T1000 (cell line): ENCODE measurements around the gene KCNK13.
"Not testable (repeated sequence)": the region's sequence is repeated elsewhere in the genome, so short reads cannot be mapped to it uniquely, and the experiment has no call there.

Experiments used
- DNase-seq: peaks from one replicate; lab custom pipeline; 2025; ENCODE audit warnings: mixed read lengths; lab: John Stamatoyannopoulos, UW

KCNK13 gene

DNA sequence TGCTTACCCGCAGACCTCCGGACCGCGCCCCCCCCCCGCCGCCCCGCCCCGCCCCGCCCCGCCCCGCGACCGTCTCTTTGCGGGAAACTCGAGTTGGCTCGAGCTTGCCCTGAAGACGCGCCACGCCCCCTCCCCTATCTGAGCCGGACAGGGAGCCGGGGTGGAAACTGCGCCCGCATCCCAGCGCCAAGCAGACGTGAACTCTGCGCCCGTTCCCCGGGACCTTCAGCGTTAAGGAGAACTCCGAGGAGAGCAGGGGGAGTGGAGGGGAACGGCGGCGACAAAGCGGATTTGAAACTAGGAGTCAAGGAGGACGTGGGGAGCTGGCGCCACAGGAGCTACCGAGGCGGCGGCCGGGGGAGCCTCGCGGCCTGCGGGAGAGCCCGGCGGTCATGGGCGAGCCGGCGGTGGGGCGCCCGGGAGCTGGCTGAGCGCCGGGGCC lies at the start of gene KCNK13:
KCNK13 (plus strand) TSS at position 310 of the 442 bp plus-strand sequence. CDS start 212 bp downstream, outside the sequence.
- DNase-seq = no peak

DNA sequence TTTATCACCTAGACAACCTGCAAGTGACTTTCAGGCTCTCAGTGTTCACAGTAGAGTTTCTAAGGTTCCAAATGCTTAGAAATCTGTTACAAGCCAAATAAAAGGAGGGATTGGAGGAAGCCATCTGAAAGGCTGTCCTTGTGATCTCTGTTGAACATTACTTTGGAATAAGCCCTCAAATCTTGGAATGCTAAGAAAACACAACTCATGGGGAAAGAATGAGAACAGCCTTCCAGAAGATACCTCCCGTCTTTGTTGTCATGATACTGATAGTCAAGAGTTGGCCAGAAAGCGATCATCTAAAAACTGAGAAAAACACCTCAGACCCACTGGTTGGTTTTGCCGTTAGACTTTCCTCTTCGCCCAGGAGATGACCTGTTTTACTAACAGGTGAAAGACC lies 44.4 kb upstream of the KCNK13 start:
- DNase-seq = no peak

DNA sequence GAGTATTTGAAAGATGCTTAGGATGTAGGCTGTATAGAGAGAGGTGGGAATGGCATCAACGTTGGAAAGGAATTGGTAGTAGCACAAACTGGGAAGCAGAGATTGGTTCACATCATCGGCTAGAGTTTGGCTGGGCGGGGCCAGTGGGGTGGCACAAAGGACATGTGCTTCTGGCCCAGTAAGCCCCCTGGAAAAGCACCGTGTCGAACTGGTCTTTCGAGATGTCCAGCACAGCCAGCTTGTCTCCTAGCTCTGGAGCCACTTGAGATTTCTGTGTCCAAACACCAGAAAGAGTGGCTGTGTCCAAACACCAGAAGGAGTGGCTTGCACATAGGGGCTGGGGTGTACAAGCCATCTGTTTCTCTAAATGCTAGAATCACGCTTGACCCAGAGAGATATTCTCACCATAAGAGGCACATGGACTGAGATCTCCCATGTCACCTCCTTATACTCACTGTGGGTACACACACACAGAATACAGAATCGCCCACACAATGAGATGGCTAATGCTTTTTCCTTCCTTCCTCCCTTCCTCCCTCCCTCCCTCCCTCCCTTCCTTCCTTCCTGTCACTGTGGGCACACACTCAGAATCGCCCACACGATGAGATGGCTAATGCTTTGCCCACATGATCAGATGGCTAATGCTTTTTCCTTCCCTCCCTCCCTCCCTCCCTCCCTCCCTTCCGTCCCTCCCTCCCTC lies 41.8 kb upstream of the KCNK13 start:
- DNase-seq = no peak

DNA sequence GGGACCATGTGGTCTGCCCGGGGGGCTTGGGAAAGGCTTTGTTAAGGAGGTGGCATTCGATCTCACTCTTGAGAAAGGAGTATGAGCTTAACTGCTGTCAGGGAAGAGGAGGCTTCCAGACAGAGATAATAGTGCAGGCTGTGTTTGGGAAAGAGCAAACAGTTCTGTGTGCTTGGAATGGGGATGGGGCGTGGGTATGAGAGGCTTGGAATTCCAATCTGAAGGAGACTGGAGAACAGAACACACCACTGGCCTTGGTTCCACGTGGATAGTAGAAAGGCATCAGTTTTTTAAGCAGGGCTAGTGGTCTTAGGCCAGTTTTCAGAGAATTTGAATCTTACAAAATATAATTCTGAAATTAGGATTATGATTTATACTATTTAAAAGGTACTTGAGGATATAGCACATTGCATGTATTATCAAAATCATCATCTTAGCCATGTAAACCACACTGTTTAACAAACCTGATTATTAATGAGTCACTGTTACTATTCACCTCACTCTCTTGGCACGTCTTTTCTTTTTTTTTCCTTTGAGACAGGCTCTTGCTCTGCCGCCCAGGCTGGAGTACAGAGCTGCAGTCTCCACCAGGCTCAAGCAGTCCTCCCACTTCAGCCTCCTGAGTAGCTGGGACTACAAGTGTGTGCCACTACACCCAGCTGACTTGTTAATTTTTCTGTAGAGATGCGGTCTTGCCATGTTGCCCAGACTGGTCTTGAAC lies 38.5 kb upstream of the KCNK13 start:
- no peak for DNase-seq

DNA sequence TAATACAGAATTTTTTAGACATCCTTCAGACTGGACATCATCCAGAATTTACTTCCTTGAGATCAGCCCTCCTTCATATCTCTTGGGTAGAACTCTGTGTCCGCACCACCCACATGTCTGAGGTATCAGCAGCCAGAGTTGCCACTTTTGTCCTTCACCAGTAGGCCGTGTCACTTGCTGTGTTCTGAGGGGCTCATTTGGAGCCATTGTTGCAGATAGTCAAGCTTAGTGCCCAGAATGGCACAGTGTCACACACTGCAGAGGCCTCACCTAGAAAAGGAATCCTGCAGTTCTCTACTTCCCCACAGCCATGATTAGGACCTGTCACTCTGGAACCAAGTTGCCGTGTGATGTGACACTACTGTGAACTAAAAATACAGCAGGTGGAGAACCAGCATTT lies 36.9 kb upstream of the KCNK13 start:
- no peak for DNase-seq

DNA sequence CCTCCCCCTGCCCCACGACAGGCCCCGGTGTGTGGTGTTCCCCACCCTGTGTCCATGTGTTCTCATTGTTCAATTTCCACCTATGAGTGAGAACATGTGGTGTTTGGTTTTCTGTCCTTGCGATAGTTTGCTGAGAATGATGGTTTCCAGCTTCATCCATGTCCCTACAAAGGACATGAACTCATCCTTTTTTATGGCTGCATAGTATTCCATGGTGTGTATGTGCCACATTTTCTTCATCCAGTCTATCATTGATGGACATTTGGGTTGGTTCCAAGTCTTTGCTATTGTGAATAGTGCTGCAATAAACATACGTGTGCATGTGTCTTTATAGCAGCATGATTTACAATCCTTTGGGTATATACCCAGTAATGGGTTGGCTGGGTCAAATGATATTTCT lies 35.2 kb upstream of the KCNK13 start:
- DNase-seq = not testable (repeated sequence)

DNA sequence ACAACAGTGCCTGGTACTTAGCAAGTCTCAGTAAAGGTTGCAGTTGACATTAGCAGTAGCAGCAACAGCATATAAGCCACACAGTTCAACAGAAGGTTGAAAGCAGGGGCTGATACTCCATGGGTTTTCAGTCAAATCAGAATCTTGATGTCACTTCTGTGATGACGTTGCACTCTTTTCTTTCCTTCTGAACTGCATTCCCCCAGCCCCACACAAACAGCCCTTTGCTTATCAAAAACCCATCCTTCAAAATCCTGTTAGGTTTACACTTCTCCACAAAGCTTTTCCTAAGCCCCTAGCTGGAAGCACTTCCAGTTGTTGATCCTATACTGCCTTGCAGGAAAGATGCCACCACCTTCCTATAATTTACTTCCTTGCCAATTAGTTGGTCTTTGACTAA lies 34.0 kb upstream of the KCNK13 start:
- no peak for DNase-seq

DNA sequence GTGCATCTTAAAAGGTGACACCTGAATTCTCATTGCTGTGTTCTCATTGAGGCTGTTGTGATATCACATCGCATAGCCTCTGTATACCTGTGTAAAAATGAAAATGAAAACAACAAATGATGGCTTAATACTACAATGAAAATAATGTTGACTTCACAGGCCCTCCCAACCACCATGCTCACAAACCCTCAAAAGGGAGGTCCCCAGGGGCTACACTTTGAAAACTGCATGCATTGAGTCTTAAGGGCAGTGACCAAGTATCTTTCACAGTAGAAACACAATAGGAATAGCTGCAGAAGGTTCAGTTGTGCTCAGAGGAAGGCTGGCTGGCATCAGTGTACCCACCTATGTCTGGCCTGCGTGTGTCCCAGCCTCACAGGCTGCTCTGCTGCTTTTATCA lies 27.6 kb upstream of the KCNK13 start:
- DNase-seq = no peak

DNA sequence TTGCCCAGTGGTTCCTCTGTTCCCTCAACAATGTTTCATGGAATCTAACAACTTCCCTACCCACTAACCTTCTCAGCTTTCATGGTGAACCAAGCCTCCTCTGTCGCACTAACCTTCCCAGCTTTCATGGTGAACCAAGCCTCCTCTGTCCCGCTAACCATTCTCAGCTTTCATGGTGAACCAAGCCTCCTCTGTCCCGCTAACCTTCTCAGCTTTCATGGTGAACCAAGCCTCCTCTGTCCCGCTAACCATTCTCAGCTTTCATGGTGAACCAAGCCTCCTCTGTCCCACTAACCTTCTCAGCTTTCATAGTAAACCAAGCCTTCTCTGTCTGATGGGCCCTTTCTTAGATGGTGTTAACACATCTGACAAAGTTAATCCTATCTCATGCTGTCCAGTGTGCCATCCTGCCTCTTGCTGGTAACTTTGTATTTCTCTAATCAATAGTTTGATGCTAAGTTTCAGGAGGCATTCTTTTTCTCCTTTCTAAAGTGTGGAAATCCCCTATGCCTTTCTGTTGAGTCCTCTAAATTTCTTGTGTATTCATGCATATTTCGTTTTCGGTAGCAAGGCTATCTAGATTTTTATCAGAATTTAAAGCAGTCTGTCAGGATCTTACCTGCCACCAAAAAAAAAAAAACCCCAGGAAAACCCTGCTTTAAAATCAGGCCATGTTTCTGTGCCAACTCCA lies 26.8 kb upstream of the KCNK13 start:
- DNase-seq = no peak

DNA sequence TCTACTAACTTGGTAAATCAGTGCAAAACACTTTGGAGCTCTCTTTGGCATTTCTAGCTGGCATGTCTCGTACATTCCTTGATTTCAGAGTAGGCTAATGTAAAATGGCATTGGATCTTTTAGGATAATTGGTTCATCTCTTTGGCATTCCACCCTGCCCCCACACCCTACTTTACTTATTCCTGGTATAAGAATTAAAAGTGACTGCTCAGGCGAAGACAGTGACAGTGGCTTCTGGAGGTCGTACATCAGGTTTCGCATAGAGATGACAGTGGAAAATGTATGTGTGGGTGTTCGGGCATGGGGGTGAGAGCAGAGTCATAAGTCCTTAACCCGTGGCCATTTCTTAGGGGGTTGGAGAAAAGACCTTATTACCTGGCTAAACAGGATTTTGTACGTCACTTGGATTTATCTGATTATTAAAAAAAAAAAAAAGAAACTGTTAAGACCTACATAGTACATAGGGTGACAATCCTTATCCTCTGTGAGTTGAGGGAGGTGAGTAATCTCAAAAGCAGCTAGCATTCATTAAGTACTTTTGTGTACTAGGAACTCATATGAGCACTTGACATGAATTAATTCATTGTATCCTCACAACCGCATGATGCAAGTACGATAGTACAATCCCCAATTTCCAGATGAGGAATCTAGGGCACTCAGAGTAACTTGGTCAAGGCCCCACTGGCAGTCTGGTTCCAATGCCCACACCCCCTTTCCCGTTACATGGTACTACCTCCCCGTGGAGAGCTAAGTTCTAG lies 22.4 kb upstream of the KCNK13 start:
- no peak for DNase-seq

DNA sequence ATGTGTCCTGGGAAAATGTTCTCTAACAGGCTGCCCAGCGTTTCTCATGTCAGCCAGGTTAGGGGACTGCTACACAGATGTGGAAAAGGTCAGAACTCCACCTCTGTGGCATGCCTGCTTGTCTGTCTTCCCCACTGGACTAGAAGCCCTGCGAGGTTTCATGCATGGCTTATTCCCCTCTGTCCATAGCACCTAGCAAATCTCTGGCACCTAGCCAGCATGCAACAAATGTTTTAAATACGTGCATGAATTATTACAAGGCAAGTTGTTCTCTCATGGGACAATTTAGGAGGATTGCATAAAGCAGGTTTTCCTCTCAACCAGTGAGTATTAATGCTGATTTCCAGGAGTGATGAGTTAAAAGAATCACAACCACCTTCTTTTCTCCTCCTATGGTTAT lies 21.4 kb upstream of the KCNK13 start:
- no peak for DNase-seq

DNA sequence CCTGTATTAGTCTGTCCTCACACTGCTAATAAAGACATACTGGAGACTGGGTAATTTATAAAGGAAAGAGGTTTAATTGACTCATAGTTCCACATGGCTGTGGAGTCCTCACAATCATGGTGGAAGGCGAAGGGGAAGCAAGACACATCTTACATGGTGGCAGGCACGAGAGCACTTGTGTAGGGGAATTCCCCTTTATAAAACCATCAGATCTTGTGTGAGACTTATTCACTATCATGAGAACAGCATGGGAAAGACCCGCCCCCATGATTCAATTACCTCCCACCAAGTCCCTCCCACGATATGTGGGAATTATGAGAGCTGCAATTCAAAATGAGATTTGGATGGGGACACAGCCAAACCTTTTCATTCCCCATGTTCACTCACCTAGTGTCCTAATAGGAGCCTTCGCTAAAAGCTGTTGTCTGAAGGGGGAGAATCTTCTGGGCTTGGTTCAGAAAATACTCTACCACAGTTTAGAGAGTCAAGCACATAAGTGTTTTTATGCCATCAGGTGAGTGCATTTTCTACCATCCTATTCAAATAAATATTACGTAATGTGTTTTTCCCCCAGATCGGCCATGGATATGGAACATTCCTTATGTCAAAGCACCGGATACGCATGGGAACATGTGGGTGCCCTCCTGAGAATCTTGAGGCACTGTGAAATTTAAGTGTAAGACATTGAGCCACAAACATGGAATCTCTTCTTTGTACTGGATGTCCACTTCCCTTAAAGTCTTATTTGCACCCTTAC lies 19.1 kb upstream of the KCNK13 start:
- DNase-seq = no peak

DNA sequence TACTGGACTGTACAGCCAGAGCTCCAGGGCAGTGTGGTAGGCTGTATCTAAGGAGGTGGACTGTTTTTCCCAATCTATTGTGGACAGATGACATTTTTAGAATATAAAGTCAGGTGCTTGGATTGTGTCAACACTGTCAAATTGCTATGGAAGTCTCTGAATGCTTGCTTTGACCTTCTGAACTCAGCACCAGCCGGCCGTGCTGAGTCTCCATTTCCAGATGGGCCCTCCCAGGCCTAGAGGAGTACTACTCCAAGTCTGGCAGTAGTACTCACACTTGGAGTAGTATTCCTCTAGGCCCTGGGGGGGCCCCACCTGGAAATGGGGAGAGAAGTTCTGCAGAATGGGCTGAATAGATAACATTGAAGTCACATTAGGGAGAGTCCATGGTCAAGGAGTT lies 16.2 kb upstream of the KCNK13 start:
- no peak for DNase-seq

DNA sequence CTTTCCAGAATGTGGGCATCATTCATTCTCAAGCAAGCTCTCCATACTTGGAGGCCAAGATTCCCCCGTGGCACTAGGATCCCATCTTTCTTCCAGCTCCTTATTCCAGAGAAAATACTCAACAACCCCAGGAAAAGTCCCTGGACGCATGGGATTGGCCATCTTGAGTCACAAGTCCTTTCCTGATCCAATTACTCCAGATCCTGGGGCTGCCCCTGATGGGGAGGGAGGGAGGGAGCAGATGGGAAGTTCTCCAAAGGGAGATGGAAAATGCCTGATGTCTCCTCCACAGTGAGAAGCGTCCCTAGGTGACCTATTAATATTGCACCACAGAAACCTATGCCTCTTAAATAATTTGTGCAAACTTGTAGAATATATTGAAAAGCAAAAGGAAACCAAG lies 12.4 kb upstream of the KCNK13 start:
- no peak for DNase-seq

DNA sequence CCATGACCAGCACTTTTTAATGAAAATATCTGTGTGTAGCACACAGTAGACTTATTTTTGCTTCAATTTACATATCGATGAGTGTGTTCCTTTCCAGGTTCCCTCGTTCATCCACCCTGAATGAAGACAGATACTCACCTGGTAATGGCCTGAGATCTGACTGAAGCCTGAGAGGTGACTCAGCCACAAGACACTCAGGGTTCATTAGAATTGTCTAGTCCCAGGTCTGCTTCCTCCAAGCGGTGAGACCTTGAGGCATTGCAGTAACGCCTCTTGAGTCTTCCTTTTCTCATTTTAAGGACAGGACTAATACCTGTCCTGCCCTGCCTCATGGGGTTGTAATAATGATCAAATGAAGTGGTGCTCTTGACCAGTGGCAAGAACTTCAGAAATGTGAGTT lies 11.5 kb upstream of the KCNK13 start:
- no peak for DNase-seq

DNA sequence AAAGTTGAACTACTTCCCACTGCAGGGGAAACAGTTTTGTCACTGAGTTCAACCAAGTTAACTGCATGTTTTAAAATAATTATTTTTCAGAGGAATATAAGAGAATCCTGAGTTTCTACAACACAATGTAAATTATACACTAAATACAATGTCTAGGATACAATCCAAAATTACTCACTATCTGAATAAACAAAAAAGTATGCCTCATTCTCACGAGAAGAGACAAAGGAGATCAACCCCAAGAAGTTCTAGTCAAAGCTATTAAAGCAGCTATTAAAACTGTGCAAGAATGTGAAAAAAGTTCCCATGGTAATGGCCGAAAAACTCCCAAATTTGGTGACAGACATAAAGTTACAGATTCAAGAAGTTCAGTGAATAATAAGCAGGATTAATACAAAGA lies 8.8 kb upstream of the KCNK13 start:
- no peak for DNase-seq

DNA sequence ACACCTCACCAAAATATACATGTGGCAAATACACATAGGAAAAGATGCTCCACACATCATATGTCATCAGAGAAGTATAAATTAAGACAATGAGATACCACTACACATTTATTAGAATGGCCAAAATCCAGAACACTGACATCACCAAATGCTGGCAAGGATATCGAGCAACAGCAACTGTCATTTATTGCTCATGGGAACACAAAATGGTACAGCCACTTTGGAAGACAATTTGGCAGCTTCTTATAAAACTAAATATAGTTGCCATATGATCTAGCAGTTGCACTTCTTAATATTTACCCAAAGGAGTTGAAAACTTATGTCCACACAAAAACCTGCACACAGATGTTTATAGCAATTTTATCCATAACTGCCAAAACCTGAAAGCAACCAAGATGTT lies 7.0 kb upstream of the KCNK13 start:
- no peak for DNase-seq

DNA sequence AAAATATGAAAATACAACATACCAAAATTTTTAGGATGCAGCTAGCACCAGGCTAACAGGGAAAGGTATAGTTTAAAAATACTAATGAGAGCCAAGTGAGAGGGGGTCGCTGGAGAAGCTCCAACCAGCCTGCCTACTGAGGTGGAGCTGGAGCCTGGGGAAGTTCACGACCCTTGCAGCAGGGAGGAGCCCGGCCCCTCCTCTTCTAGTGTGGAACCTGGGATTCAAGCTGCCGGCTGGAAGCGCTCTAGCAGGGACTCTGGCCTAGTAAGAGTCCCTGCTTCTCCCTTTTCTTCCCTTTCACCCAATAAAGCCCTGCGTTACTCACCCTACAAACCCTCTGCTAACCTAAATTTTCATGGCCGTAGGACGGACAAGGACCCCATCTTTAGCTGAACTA lies 5.0 kb upstream of the KCNK13 start:
- no peak for DNase-seq

DNA sequence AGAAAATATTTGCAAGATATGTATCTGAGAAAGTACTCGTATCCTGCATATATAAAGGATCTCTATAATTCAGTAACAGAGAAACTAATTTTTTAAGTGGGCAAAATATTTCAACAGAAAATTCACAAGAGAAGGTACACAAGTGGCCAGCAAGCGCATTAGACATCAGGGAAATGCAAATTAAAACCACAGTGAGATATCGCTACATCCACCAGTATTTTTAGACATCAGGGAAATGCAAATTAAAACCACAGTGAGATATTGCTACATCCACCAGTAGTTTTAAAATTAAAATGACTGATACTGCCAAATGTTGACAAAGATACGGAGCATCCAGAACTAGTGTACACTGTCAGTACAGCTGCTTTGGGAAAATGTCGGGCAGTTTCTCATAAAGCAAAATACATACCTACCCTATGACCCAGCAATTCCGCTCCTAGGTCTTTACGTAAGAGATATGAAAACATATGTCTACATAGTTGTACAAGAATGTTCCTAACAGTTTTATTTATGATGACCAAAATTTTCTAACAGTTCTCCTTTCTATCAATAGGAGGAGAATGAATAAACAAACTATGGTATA lies 2.8 kb upstream of the KCNK13 start:
- DNase-seq = no peak

DNA sequence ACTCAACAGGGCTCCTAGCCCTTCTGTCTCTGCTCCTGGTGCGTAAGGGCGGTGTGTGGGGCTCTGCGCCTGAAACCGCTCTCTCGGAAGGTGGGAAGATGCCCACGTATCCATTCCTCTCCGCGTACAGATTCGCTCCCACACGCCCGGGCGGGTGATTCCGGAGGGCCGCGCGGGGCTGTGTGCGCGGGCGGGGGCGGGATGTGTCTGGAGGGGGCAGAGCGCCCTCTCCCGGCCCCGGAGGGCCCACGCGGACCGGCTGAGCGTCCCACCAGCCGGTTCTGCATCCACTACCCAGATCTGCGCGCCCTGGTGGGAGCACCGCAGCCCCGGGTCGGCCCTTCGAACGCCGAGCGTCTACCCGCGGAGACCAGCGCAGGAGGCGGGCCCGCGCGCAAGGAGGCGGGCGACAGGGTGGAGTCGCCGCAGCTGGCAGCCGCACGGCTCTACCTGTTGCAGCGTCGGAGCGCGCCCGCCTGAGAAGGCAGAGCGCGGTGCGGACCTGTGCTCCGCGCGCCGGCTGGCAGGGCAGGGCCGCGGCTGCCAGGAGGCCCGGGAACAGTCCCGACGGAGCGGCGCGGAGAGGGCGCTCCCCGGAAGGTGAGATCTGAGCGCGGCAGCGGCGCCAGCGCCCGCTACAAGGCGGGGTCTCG lies 1.4 kb upstream of the KCNK13 start:
- peak; percentile 55 for DNase-seq
